Cardiac muscle cell (in vitro differentiated cells and primary cell): ENCODE results near the gene TRIM50. TPM values are rescaled to one million over a fixed set of nuclear protein-coding genes. Genes with fewer than 3 reads are reported as not detected.

Experiments
- DNase-seq, 2 donors: peaks; one replicate each; pipeline versions ENCODE4 v3.0.0 to v3.0.0-alpha.2; 2010 to 2017; ENCODE audit warnings: low read depth in 1 of 2, low spot score in 1 of 2
- H3K27ac ChIP-seq: fragments of 200-600 bp; sonication (generic); 2 replicates; pipeline ENCODE4 v1.5.1; 2016
- H3K27me3 ChIP-seq: fragments of 200-600 bp; sonication (generic); 2 replicates; pipeline ENCODE4 v1.6.0; 2016; ENCODE audit warnings: control low read depth
- H3K36me3 ChIP-seq: fragments of 200-600 bp; sonication (generic); 2 replicates; pipeline ENCODE4 v1.5.1; 2016; ENCODE audit warnings: control low read depth
- H3K4me1 ChIP-seq: fragments of 200-600 bp; sonication (generic); 2 replicates; pipeline ENCODE4 v1.8.1; 2017; ENCODE audit warnings: low read depth, mild to moderate bottlenecking, mixed run types
- H3K4me3 ChIP-seq: fragments of 200-600 bp; sonication (generic); 2 replicates; pipeline ENCODE4 v1.5.1; 2016; ENCODE audit warnings: mild to moderate bottlenecking
- H3K9me3 ChIP-seq: fragments of 200-600 bp; sonication (generic); 2 replicates; pipeline ENCODE4 v1.5.1; 2017; ENCODE audit warnings: low read depth, mild to moderate bottlenecking, control low read depth
- CTCF ChIP-seq: IDR thresholded peaks from 2 replicates; pipeline ENCODE4 v1.5.1; 2012; ENCODE audit warnings: low read depth, mild to moderate bottlenecking, low read length
- polyA plus RNA-seq: library from polyadenylated mRNA; unstranded; fragments of >200 nt; fragmentation: Nextera tagmentation; extraction: Ambion mirVana; gene quantifications from 2 replicates; pipeline ENCODE4 v1.2.1, GENCODE V29; 2016
- total RNA-seq: library from RNA; depleted of rRNA; stranded (reverse); fragments of >200 nt; gene quantifications from 2 replicates; pipeline ENCODE4 v1.2.3, GENCODE V29; 2016

TRIM50 gene
- total and polyA plus RNA-seq, 2 experiments from 2014 or later: not detected

DNA sequence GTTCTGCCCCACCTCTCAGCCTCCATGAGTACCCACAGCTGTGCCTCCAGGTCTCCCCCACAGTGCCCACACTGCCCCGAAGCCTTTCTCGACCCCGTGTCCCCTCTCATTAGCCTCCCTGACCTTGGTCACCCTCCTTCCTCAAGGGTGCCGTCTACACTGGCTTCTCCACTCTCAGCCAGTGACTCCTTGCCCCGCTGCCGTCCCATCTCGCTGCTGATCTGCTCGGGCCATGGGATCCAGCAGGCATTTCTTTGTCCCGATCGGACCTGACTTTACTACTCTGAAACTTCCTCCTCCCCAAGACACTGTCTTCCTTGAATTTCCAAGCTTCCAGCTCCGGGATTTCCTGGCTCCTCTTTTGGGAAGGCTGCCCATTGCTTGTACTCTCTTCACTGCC is 31.4 kb upstream of the TRIM50 start:
- H3K36me3 ChIP-seq: no peaks in the 10 kb centered on the region
- H3K4me1 ChIP-seq: no peaks in the 10 kb centered on the region
- H3K27me3 ChIP-seq: no peaks in the 10 kb centered on the region
- H3K27ac ChIP-seq: no peak overlapping the region
- no peak for TF ChIP-seq CTCF
- H3K9me3 ChIP-seq: no peaks in the 10 kb centered on the region
- no peak for DNase-seq
- H3K4me3 ChIP-seq: no peak overlapping the region

- no peak overlapping the region for H3K4me3 ChIP-seq
- no peak for TF ChIP-seq CTCF
- DNase-seq: no peak
- H3K4me1 ChIP-seq: no peaks in the 10 kb centered on the region
- H3K27me3 ChIP-seq: no peaks in the 10 kb centered on the region
- no peak overlapping the region for H3K27ac ChIP-seq
- no peaks in the 10 kb centered on the region for H3K9me3 ChIP-seq
- H3K36me3 ChIP-seq: no peaks in the 10 kb centered on the region
Measured at GRCh38 chr7:73358590-73359275, 30.9 kb upstream of the TRIM50 start.

DNA sequence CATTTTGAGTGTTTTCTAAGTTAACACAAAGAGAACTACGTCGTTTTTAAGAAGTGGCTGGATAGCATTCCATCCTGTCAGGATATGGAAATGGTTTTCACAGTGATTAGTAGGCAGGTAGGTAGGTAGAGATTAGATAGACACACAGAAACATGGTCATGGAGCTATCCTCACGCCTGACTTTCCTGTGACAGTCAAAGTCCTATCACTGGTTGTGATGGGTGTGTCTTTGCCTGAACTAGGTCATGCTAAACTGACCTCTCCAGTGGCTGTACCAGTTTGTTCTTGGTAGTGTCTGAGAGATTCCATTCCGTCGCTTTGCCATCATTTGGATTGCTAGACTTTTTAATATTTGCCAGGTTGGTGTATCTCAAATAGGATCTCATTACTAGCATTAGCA is 28.3 kb upstream of the TRIM50 start:
- Histone ChIP-seq H3K4me3 (no peak overlapping the region), H3K27me3 (no peaks in the 10 kb centered on the region), H3K9me3 (no peaks in the 10 kb centered on the region), H3K27ac (no peak overlapping the region), H3K36me3 (no peaks in the 10 kb centered on the region), H3K4me1 (peaks cover 5% of the 10 kb centered on the region)
- TF ChIP-seq CTCF: no peak
- no peak for DNase-seq

DNA sequence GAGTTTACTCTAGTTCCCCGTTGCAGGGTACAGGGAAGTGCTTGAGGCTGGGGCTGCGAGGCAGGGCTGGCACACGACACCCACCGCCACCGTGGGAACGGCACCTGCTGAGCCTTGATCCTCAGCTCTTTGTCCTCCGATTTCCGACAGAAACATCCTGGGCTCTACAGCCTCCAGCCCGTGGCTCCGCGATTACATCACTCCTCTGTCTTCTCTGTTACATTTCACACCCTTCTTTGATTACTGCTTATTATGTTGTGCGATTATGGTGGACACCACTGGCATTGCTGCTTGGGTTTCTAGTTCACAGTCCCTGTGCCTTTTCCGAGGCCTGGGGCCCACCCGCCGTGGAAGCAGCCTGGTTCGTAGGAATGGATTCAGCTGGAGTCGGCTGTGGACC is 26.9 kb upstream of the TRIM50 start:
- Histone ChIP-seq H3K4me1 (peaks cover 16% of the 10 kb centered on the region), H3K27me3 (no peaks in the 10 kb centered on the region), H3K36me3 (no peaks in the 10 kb centered on the region), H3K9me3 (no peaks in the 10 kb centered on the region), H3K4me3 (no peak overlapping the region), H3K27ac (no peak overlapping the region)
- DNase-seq: no peak
- no peak for TF ChIP-seq CTCF

DNA sequence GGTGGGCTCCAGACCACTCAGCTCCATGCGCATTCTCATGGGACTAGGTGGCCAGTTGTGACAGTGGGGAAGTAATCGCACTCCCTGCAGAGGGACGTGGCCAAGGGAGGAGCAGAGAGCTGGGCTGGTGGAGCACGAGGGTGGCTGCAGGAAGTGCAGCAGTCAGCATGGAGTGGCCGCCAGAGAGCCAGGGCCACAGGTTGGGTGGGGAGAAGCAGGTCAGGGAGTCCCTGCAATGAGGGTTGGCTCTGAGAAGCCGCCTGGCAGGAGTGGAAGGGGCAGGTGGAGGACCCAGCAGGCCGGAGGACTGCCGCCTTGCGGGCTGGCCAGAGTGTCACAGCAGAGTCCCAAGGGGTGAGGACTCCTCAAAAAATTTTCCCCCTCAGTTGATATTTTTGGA is 26.3 kb upstream of the TRIM50 start:
- H3K36me3 ChIP-seq: no peaks in the 10 kb centered on the region
- no peak overlapping the region for H3K4me3 ChIP-seq
- H3K27ac ChIP-seq: no peak overlapping the region
- peaks cover 17% of the 10 kb centered on the region for H3K4me1 ChIP-seq
- no peaks in the 10 kb centered on the region for H3K27me3 ChIP-seq
- DNase-seq: no peak
- no peak for TF ChIP-seq CTCF
- no peaks in the 10 kb centered on the region for H3K9me3 ChIP-seq
